GM21390 (cell line): ENCODE measurements around the gene MTRFR.
A peak's percentile ranks its signal among the peaks of the same experiment; 100 is the strongest.

Experiments
- ATAC-seq: cut with Tn5 transposase; IDR thresholded peaks from one replicate; pipeline ENCODE4 v1.9.1; 2021; ENCODE audit not compliant: unreplicated experiment

Gene MTRFR

GRCh38 chr12:123270214-123271000, 37.2 kb downstream of the MTRFR start:
- peak; percentile 9 for ATAC-seq

- ATAC-seq = peak; percentile 61
Observed at GRCh38 chr12:123271001-123271668, 37.9 kb downstream of the MTRFR start.

- no peak for ATAC-seq
Observed at GRCh38 chr12:123273166-123273565, 39.9 kb downstream of the MTRFR start.

DNA sequence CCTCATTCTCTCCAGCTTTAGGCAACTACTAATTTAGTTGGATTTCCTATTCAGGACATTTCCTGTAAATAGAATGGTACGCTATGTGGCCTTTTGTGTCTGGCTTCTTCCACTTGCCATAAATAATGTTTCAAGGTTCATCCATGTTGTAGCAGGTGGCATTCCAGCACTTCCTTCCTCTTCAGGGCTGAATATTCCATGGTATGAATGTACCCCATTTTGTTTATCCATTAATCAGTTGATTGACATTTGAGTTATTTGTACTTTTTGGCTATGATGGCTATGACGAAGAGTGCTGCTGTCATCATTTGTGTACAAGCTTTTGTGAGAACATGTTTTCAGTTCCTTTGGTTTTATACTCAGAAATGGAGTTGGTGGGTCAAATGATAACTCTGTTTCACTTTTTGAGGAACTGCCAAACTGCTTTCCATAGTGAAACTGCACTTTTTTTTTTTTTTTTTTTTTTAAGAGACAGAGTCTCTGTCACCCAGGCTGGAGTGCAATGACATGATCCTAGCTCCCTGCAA, 44.9 kb downstream of the MTRFR start:
- ATAC-seq = peak; percentile 75

DNA sequence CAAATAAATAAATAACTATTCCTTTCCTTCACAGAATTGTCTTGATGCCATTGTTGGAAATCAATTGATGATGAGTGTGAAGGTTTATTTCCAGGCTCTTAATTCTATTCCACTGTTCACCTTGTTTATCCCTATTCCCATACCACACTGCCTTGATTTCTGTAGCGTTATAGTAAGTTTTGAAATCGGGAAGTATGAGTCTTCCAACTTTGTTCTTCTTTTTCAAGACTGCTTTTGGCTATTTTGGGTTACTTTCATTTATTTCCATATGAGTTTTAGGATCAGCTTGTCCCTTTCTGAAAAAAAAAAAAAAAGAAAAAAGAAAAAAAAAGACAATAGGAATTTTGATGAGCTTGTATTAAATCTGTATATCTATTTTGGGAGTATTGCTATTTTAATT, 47.7 kb downstream of the MTRFR start:
- ATAC-seq = no peak

GRCh38 chr12:123282111-123282510, 48.9 kb downstream of the MTRFR start:
- no peak for ATAC-seq

- no peak for ATAC-seq
Observed at GRCh38 chr12:123283461-123283860, 50.2 kb downstream of the MTRFR start.

- no peak for ATAC-seq
Observed at GRCh38 chr12:123284669-123285068, 51.4 kb downstream of the MTRFR start.

- no peak for ATAC-seq
Observed at GRCh38 chr12:123286652-123287373, 53.6 kb downstream of the MTRFR start.

DNA sequence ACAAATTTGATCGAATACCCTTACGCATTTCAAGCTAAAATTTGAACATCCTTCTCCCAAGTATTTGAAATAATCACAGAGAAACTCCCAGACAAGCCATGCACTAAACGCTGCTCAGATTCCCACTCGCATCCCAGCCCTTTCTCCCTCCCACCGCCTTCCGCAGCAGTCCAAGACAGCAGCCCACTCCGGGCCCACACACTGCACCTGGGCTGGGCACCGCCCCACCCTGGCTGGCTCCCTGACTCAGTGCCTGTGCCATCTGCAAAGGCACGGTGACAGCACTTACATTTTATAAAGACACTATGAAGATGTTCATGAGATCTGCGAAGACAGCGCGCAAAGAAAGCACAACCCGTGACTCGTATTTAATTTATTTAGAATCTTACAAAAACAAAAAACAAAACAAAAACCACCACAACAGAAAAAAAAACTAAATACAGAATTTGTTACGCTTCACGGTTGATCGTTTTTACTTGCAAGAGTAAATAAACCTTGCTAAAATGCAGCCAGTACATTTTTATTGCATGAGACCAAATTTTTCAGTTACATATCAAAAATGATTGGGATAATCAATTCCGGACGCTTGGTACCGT, 55.6 kb downstream of the MTRFR start:
- ATAC-seq = no peak

DNA sequence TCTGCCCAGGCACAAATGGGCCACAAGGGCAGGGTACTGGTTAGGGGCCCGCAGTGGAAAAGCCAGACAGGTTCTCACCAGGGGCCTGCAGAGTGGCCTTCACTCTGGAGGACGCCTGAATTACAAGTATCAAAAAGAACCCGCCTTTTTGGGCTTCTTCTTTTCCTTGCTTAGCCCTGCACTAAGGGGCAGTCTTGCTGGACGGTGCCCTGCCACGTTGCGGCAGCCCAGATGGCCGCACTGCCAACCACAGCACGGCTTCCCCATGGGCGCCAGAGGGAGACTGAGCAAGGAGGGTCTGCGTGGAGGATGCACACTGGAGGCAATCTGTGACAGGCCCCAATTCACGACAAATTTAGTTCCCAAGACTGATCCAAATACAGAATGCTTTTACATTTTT, 56.7 kb downstream of the MTRFR start:
- no peak for ATAC-seq

GRCh38 chr12:123293178-123293760, 60.0 kb downstream of the MTRFR start:
- ATAC-seq = no peak

GRCh38 chr12:123305136-123305535, 71.9 kb downstream of the MTRFR start:
- no peak for ATAC-seq

DNA sequence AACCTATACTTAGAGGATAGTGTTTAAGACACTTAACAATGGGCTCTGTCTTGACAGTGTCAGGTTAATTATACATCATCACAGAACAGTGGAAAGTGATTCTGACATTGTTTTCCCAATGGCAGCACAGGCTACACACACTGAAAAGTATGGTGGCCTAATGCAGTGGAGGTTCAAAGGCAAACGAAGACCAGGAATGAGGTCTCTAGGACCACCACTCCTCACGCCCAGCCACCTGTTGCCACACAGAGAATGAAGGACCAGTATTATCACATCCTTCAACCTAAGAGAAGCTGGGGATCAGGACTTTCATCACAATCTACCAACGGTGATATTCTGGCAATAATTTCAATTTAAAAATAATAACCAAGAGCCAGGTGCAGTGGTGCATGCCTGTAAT, 73.0 kb downstream of the MTRFR start:
- no peak for ATAC-seq
